KMS-11 (cell line): ENCODE measurements around the gene SLC52A1.
A peak's percentile ranks its signal among the peaks of the same experiment; 100 is the strongest.

Source experiments
- H2AFZ ChIP-seq: fragments of 200-600 bp; sonication (generic); 2 replicates; pipeline ENCODE4 v1.6.1; 2016; ENCODE audit warnings: antibody characterized with exemption, mixed run types, low read depth
- H3K27ac ChIP-seq: fragments of 200-600 bp; sonication (generic); 2 replicates; pipeline ENCODE4 v1.6.1; 2016; ENCODE audit warnings: mild to moderate bottlenecking, mixed run types
- H3K27me3 ChIP-seq: fragments of 200-600 bp; sonication (generic); 2 replicates; pipeline ENCODE4 v1.6.1; 2017; ENCODE audit warnings: mild to moderate bottlenecking, low read depth, mixed run types, moderate library complexity; ENCODE audit not compliant: insufficient read depth
- H3K36me3 ChIP-seq: fragments of 200-600 bp; sonication (generic); 2 replicates; pipeline ENCODE4 v1.6.1; 2017; ENCODE audit warnings: mild to moderate bottlenecking, mixed run types; ENCODE audit not compliant: insufficient read depth
- H3K4me1 ChIP-seq: fragments of 200-600 bp; sonication (generic); 2 replicates; pipeline ENCODE4 v1.6.1; 2016; ENCODE audit warnings: mild to moderate bottlenecking, low read depth, mixed run types; ENCODE audit not compliant: poor library complexity, severe bottlenecking
- H3K4me2 ChIP-seq: fragments of 200-600 bp; sonication (generic); 2 replicates; pipeline ENCODE4 v1.7.0; 2016; ENCODE audit warnings: mild to moderate bottlenecking, mixed run types
- H3K4me3 ChIP-seq: fragments of 200-600 bp; sonication (generic); IDR thresholded peaks from 2 replicates; pipeline ENCODE4 v1.6.1; 2017; ENCODE audit warnings: low read depth, low read length, mixed read lengths; ENCODE audit not compliant: insufficient read depth
- H3K79me2 ChIP-seq: fragments of 200-600 bp; sonication (generic); 2 replicates; pipeline ENCODE4 v1.6.1; 2016; ENCODE audit warnings: low read depth, mixed run types; ENCODE audit not compliant: insufficient read depth
- H3K9ac ChIP-seq: fragments of 200-600 bp; sonication (generic); 2 replicates; pipeline ENCODE4 v1.6.1; 2016; ENCODE audit warnings: mild to moderate bottlenecking, mixed run types
- H4K20me1 ChIP-seq: fragments of 200-600 bp; sonication (generic); 2 replicates; pipeline ENCODE4 v1.6.1; 2016; ENCODE audit warnings: mild to moderate bottlenecking, mixed run types; ENCODE audit not compliant: insufficient read depth
- CTCF ChIP-seq: fragments of 200-600 bp; sonication (generic); conservative IDR thresholded peaks from 2 replicates; pipeline ENCODE4 v1.6.1; 2017; ENCODE audit warnings: low read depth, mild to moderate bottlenecking, antibody characterized with exemption, low read length, moderate library complexity, mixed read lengths

The SLC52A1 gene

GRCh38 chr17:4997302-4998026 is 37.8 kb downstream of the SLC52A1 start, which contains the start of the genes INCA1 and KIF1C:
INCA1 (minus strand) TSS chr17:4997522; CDS start chr17:4994437, 3,085 bp downstream.
KIF1C (plus strand) TSS chr17:4997950; CDS start chr17:5000247, 2,297 bp downstream.
- TF ChIP-seq CTCF: no peak
- no peaks in the 10 kb centered on the region for H3K36me3 ChIP-seq
- no peak within 1 kb of the TSS; the same call in 1 of the 2 replicates for H3K9ac ChIP-seq
- no peaks in the 10 kb centered on the region for H3K27me3 ChIP-seq
- H3K27ac ChIP-seq: no peak within 1 kb of the TSS
- peak within 1 kb of the TSS; percentile 33; the same call in 1 of the 2 replicates for H3K4me2 ChIP-seq
- H3K4me1 ChIP-seq: no peaks in the 10 kb centered on the region
- H4K20me1 ChIP-seq: no peaks in the 10 kb centered on the region
- no peak within 1 kb of the TSS for H3K4me3 ChIP-seq
- H3K79me2 ChIP-seq: no peaks in the 10 kb centered on the region
- H2AFZ ChIP-seq: peak within 1 kb of the TSS; percentile 22; the same call in 1 of the 2 replicates

DNA sequence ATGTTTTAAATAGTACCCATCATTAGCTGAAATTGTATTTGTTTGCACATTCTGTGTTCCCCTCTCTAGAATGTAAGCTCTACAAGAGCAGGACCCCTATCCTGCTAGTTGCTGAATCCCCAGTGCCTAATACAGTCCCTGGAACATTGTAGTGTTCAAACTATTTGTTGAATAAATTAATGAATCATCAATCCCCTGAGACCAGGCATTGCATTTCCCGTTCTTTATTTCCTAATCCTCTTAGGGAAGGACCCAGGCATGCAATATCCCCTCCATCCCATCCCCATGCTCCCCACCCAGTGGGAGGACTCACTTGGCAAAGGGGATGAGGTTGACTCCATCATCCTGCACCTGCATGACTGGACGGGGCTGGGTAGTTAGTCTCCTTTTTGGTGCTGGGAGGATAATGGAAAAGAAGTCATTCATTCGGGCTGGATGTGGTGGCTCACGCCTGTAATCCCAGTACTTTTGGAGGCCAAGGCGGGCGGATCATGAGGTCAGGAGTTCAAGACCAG is 41.1 kb downstream of the SLC52A1 start:
- no peak for TF ChIP-seq CTCF
- no peaks in the 10 kb centered on the region for H3K36me3 ChIP-seq
- H3K4me1 ChIP-seq: no peaks in the 10 kb centered on the region
- no peaks in the 10 kb centered on the region for H3K27me3 ChIP-seq
- H3K4me2 ChIP-seq: no peak overlapping the region
- H3K79me2 ChIP-seq: no peaks in the 10 kb centered on the region
- no peak overlapping the region for H3K4me3 ChIP-seq
- H3K27ac ChIP-seq: no peak overlapping the region
- H4K20me1 ChIP-seq: no peaks in the 10 kb centered on the region
- H2AFZ ChIP-seq: no peak overlapping the region
- no peak overlapping the region for H3K9ac ChIP-seq

DNA sequence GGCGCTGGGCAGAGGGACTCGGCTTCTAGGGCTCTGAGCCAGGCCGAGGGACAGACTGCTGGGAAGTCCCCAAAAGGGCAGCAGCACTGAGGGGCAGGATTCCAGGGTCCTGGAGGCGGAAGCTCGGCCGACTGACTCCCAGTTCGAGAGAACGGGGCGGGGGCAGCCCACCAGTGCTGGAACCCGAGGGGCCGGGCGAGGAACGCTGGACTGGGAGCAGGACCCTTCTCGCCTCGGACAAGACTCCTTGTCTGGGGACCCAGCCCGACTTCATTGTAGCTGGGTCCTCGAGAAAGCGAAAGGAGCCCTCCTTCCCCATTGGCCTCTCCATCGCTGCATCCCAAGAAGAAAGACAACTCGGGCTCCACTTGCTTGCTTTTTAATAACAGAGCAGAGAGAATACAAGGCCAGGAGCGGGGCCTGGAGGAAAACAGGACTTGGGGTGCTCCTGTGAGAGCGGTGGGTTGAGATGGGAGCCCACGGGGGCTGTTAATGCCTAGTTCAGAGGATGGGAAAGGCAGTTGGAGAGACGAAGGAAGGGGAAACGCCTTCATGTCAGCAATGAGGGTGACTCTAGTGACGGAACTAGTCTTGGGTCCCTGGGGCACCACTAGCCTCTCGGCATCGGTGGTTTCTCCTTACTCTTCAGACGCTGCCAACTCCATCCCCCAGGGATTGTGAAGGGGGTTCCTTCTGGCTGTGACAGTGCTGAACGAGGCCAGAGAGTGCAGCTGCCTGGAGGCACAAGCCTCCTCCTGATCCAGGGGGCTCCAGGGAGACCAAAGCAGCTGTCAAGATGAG is 47.3 kb downstream of the SLC52A1 start:
- no peaks in the 10 kb centered on the region for H3K27me3 ChIP-seq
- H3K9ac ChIP-seq: peak overlapping the region; percentile 50; the same call in 1 of the 2 replicates
- peak overlapping the region; percentile 44 for H2AFZ ChIP-seq
- H3K4me2 ChIP-seq: peak overlapping the region; percentile 39; the same call in 1 of the 2 replicates
- no peak overlapping the region for H3K27ac ChIP-seq
- H3K79me2 ChIP-seq: no peaks in the 10 kb centered on the region
- H3K4me3 ChIP-seq: no peak overlapping the region
- TF ChIP-seq CTCF: no peak
- no peaks in the 10 kb centered on the region for H3K36me3 ChIP-seq
- no peaks in the 10 kb centered on the region for H3K4me1 ChIP-seq
- H4K20me1 ChIP-seq: no peaks in the 10 kb centered on the region

- Histone ChIP-seq H3K36me3 (no peaks in the 10 kb centered on the region), H3K4me3 (no peak within 1 kb of the TSS), H2AFZ (peak within 1 kb of the TSS; percentile 44), H3K27ac (no peak within 1 kb of the TSS), H3K27me3 (no peaks in the 10 kb centered on the region), H3K79me2 (no peaks in the 10 kb centered on the region), H3K4me1 (no peaks in the 10 kb centered on the region), H4K20me1 (no peaks in the 10 kb centered on the region), H3K9ac (peak within 1 kb of the TSS; percentile 50; the same call in 1 of the 2 replicates), H3K4me2 (peak within 1 kb of the TSS; percentile 39; the same call in 1 of the 2 replicates)
- 0 out of 2 replicates have a peak, but pooled peaks have one; percentile 14 for TF ChIP-seq CTCF
Observed at GRCh38 chr17:4986951-4987766, 48.1 kb downstream of the SLC52A1 start, which contains the start of gene CAMTA2. CAMTA2 (minus strand) TSS chr17:4987675; CDS start chr17:4986222, 1,453 bp downstream.
